OCI-LY7 (cell line): ENCODE data around the gene CCK. TPM values are rescaled to one million over a fixed set of nuclear protein-coding genes. Genes with fewer than 3 reads are reported as not detected.
A peak's percentile ranks its signal among the peaks of the same experiment; 100 is the strongest.

Experiments used
- BruUV-seq: library from RNA; stranded (reverse); fragments of 400-500 nt; replicated peaks from 2 replicates; lab custom pipeline; 2021; lab: Mats Ljungman, UMichigan
- CTCF ChIA-PET: fragments of 300-600 bp; sonication (Branson Sonifier 250); formaldehyde crosslinking; loops from one replicate; lab custom pipeline; 2022; ENCODE audit warnings: antibody characterized with exemption; ENCODE audit not compliant: unreplicated experiment; lab: Charles Lee
- POLR2A ChIA-PET: fragments of 300-600 bp; sonication (Branson Sonifier 250); formaldehyde crosslinking; loops from one replicate; lab custom pipeline; 2022; ENCODE audit warnings: antibody characterized with exemption; lab: Charles Lee
- DNase-seq: peaks from one replicate; pipeline ENCODE4 v3.0.0-alpha.2; 2015; ENCODE audit warnings: low spot score
- H2AFZ ChIP-seq: fragments of 200-600 bp; sonication (generic), shearing (Covaris generic); 2 replicates; pipeline ENCODE4 v1.6.1; 2014; ENCODE audit warnings: mild to moderate bottlenecking, antibody characterized with exemption, low read length, moderate library complexity
- H3K27ac ChIP-seq: fragments of 200-600 bp; sonication (generic); 2 replicates; pipeline ENCODE4 v1.5.1; 2014; ENCODE audit warnings: mixed run types, low read depth, mild to moderate bottlenecking, moderate library complexity, low read length, inconsistent platforms; ENCODE audit not compliant: poor library complexity, severe bottlenecking
- H3K36me3 ChIP-seq: fragments of 200-600 bp; sonication (generic); 2 replicates; pipeline ENCODE4 v1.6.1; 2014; ENCODE audit warnings: mild to moderate bottlenecking, antibody characterized with exemption, low read length, moderate library complexity, mixed read lengths; ENCODE audit not compliant: insufficient read depth
- H3K4me1 ChIP-seq: fragments of 200-600 bp; sonication (generic); 2 replicates; pipeline ENCODE4 v1.5.1; 2014; ENCODE audit warnings: mild to moderate bottlenecking, low read length; ENCODE audit not compliant: insufficient read depth, poor library complexity, severe bottlenecking
- H3K4me2 ChIP-seq: fragments of 200-600 bp; sonication (generic); 2 replicates; pipeline ENCODE4 v1.6.1; 2014; ENCODE audit warnings: mild to moderate bottlenecking, low read length
- H3K4me3 ChIP-seq: fragments of 200-600 bp; sonication (generic); 2 replicates; pipeline ENCODE4 v1.5.1; 2014; ENCODE audit warnings: mild to moderate bottlenecking, low read depth, low read length; ENCODE audit not compliant: poor library complexity, severe bottlenecking
- H3K79me2 ChIP-seq: fragments of 200-600 bp; sonication (generic); 2 replicates; pipeline ENCODE4 v1.6.1; 2016; ENCODE audit warnings: low read depth, mild to moderate bottlenecking, low read length, moderate library complexity, mixed read lengths; ENCODE audit not compliant: insufficient read depth
- H3K9me2 ChIP-seq: fragments of 200-600 bp; sonication (generic); 2 replicates; pipeline ENCODE4 v1.6.1; 2016; ENCODE audit warnings: mild to moderate bottlenecking, low read length, mixed read lengths; ENCODE audit not compliant: insufficient read depth
- H3K9me3 ChIP-seq: fragments of 200-600 bp; sonication (generic); 2 replicates; pipeline ENCODE4 v1.6.1; 2014; ENCODE audit warnings: mild to moderate bottlenecking, mixed run types, low read length, mixed read lengths
- H4K20me1 ChIP-seq: fragments of 200-600 bp; sonication (generic); 2 replicates; pipeline ENCODE4 v1.6.1; 2014; ENCODE audit warnings: mild to moderate bottlenecking, antibody characterized with exemption, low read length, moderate library complexity, mixed read lengths; ENCODE audit not compliant: insufficient read depth
- EZH2phosphoT487 ChIP-seq: fragments of 200-600 bp; sonication (generic); IDR thresholded peaks from 2 replicates; pipeline ENCODE4 v1.6.1; 2018; ENCODE audit warnings: low read depth, borderline replicate concordance, mild to moderate bottlenecking, mixed run types, antibody characterized with exemption, low read length, moderate library complexity, mixed read lengths
- intact Hi-C: fragments of 100-400 bp; cut with micrococcal nuclease; formaldehyde crosslinking; loops from one replicate; pipeline ENCODE4 v1.10.0; 2022; ENCODE audit not compliant: unreplicated experiment
- total RNA-seq, 2 experiments: library from RNA; depleted of rRNA in 1 of 2; stranded (reverse); fragments of >200 nt in 1 of 2; shearing (Covaris generic) in 1 of 2; gene quantifications; 2 replicates each; pipeline ENCODE4 v1.2.3, GENCODE V29; 2014 to 2022
- TF ChIP-seq, protein P1 (sequence below): fragments of 200-600 bp; sonication (generic); conservative IDR thresholded peaks from 2 replicates; pipeline ENCODE4 v1.5.1; 2014; ENCODE audit warnings: mild to moderate bottlenecking, antibody characterized with exemption, low read length, moderate library complexity, mixed read lengths

The CCK gene
- total RNA-seq, 2 experiments from 2014 or later = not detected

DNA sequence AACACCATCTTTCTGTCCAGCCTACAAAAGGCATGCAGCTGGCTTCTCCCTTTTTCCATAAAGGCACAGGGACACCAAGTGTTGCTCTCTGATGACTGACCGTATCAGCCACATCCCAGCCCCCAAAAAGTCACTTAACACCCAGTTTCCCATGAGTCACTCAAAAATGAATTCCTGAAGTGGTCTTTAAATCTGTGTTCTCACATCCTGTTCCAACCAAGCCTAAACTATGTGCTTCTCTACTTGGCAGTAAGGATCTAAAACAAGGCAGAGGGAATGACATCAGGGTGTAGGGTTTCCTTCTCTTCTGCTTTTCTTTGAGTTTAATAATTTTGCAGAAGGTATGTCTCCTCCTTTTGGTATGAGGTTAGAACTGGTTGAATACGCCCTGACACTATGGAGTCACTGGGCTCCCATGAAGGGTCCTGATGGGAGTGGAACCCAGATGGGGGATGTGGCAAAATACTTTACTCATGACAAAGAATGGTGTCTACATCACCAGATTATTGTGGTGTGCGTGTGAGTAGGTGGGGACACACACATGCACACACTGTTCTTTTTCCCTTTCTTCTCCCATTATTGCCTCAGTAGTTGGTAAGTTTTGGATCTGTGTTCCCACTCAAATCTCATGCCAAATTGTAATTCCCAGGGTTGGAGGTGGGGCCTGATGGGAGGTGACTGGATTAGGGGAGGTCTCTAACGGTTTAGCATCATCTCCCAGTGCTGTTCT is 35.6 kb upstream of the CCK start:
- Histone ChIP-seq H3K4me2 (no peak overlapping the region), H3K4me1 (peaks cover 15% of the 10 kb centered on the region), H3K9me2 (no peaks in the 10 kb centered on the region), H3K36me3 (no peaks in the 10 kb centered on the region; the same call in 1 of the 2 replicates), H3K79me2 (no peaks in the 10 kb centered on the region), H3K27ac (no peak overlapping the region), H4K20me1 (no peaks in the 10 kb centered on the region), H3K4me3 (no peak overlapping the region), H3K9me3 (no peaks in the 10 kb centered on the region; the same call in 1 of the 2 replicates), H2AFZ (no peak overlapping the region)
- ChIA-PET POLR2A (interaction anchor here (0.6 kb wide), 1 partner anchor 350 kb away, joined by 3 read pairs; no protein-coding TSS in a partner anchor), CTCF (no interaction called here)
- intact Hi-C loops = no loop called here
- BruUV-seq = no TSS peak
- DNase-seq = no peak
- no peak for TF ChIP-seq EZH2phosphoT487
- TF ChIP-seq, protein P1, sequence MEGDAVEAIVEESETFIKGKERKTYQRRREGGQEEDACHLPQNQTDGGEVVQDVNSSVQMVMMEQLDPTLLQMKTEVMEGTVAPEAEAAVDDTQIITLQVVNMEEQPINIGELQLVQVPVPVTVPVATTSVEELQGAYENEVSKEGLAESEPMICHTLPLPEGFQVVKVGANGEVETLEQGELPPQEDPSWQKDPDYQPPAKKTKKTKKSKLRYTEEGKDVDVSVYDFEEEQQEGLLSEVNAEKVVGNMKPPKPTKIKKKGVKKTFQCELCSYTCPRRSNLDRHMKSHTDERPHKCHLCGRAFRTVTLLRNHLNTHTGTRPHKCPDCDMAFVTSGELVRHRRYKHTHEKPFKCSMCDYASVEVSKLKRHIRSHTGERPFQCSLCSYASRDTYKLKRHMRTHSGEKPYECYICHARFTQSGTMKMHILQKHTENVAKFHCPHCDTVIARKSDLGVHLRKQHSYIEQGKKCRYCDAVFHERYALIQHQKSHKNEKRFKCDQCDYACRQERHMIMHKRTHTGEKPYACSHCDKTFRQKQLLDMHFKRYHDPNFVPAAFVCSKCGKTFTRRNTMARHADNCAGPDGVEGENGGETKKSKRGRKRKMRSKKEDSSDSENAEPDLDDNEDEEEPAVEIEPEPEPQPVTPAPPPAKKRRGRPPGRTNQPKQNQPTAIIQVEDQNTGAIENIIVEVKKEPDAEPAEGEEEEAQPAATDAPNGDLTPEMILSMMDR = no peak

DNA sequence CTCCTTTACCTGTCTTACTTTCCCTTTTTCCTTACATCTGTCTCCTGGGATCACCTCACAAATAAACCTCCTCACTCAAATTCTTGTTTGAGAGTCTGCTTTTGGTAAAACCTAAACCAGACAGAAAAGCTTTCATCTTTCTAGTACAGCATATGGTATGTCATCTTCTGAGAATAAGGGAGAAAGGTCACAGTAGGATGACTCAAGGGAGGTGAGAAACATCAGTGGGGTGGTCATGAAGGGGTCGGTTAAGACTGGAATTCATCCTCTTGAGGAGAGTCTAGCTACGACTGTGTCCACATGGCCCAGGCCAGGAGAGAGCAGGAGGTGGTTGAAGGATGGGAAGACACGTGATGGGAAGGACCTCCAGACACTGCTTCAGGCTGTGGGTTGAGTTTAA is 34.8 kb upstream of the CCK start:
- Histone ChIP-seq H2AFZ (no peak overlapping the region), H3K79me2 (no peaks in the 10 kb centered on the region), H3K4me3 (no peak overlapping the region), H3K9me3 (no peaks in the 10 kb centered on the region; the same call in 1 of the 2 replicates), H3K36me3 (no peaks in the 10 kb centered on the region; the same call in 1 of the 2 replicates), H3K4me2 (no peak overlapping the region), H3K4me1 (peaks cover 15% of the 10 kb centered on the region), H4K20me1 (no peaks in the 10 kb centered on the region), H3K27ac (no peak overlapping the region), H3K9me2 (no peaks in the 10 kb centered on the region)
- no TSS peak for BruUV-seq
- ChIA-PET CTCF (no interaction called here), POLR2A (no interaction called here)
- no peak for TF ChIP-seq EZH2phosphoT487
- TF ChIP-seq, protein P1 = no peak
- intact Hi-C loops = no loop called here
- no peak for DNase-seq

DNA sequence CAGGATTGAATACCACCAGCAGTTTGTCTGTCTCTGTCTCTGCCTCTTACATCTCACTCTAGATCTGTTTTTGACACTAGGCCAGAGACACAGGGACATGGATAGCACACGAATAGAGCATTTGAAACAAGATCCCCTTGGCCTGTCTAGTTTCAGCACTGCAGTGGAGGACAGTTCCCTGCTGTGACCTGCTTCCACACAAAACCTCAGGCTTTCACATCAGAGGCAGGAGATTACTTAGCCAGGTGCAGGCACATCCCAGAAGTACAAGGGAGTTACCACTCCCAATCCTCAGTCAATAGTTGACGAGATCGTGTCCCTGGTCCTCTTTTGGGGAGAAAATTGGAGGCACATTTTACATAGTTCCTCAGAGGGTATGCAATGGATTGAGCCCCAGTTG is 34.0 kb upstream of the CCK start:
- H3K79me2 ChIP-seq = no peaks in the 10 kb centered on the region
- BruUV-seq = no TSS peak
- H3K9me2 ChIP-seq = no peaks in the 10 kb centered on the region
- no peak overlapping the region for H3K4me2 ChIP-seq
- no peaks in the 10 kb centered on the region; the same call in 1 of the 2 replicates for H3K36me3 ChIP-seq
- no peak overlapping the region for H3K4me3 ChIP-seq
- ChIA-PET CTCF (no interaction called here), POLR2A (no interaction called here)
- no peak for TF ChIP-seq EZH2phosphoT487
- TF ChIP-seq, protein P1 = no peak
- no peaks in the 10 kb centered on the region; the same call in 1 of the 2 replicates for H3K9me3 ChIP-seq
- H3K4me1 ChIP-seq = peaks cover 15% of the 10 kb centered on the region
- no peaks in the 10 kb centered on the region for H4K20me1 ChIP-seq
- intact Hi-C loops = no loop called here
- DNase-seq = peak; percentile 32
- H2AFZ ChIP-seq = no peak overlapping the region
- H3K27ac ChIP-seq = no peak overlapping the region
